H1 (cell line): ENCODE data around the gene SLC39A11. TPM values are rescaled to one million over a fixed set of nuclear protein-coding genes. Genes with fewer than 3 reads are reported as not detected.

Source experiments
- CTCF ChIA-PET: fragments of 300-600 bp; sonication (Branson Sonifier 250); formaldehyde crosslinking; loops from one replicate; lab custom pipeline; 2021; ENCODE audit not compliant: partially characterized antibody; lab: Charles Lee
- POLR2A ChIA-PET: fragments of 300-600 bp; sonication (Branson Sonifier 250); formaldehyde crosslinking; loops from one replicate; lab custom pipeline; 2021; ENCODE audit warnings: inconsistent platforms; ENCODE audit not compliant: partially characterized antibody; lab: Charles Lee
- DNase-seq, 2 experiments: peaks; one replicate each; pipeline versions ENCODE4 v3.0.0 to v3.0.0-alpha.2; 2010 to 2022; ENCODE audit warnings: low spot score in 2 of 2, low read depth in 1 of 2, mixed read lengths in 1 of 2
- FAIRE-seq: peaks from 2 replicates; lab custom pipeline; 2011; peaks lifted over from hg19 to GRCh38; lab: Jason Lieb, UNC
- H2AFZ ChIP-seq: 2 replicates; pipeline ENCODE4 v1.8.1; 2012; ENCODE audit warnings: low read length, inconsistent platforms
- H2AK5ac ChIP-seq: 2 replicates; pipeline ENCODE4 v1.6.1; 2013; ENCODE audit warnings: low read depth, low read length
- H2BK120ac ChIP-seq: replicated peaks from 2 replicates; pipeline ENCODE3; 2013; ENCODE audit warnings: low read depth, low read length, inconsistent platforms
- H2BK12ac ChIP-seq: 2 replicates; pipeline ENCODE4 v1.6.1; 2013; ENCODE audit warnings: low read depth, low read length
- H2BK15ac ChIP-seq: 2 replicates; pipeline ENCODE4 v1.6.1; 2013; ENCODE audit warnings: low read length
- H2BK20ac ChIP-seq: 2 replicates; pipeline ENCODE4 v1.6.1; 2013; ENCODE audit warnings: low read length
- H2BK5ac ChIP-seq: 2 replicates; pipeline ENCODE4 v1.6.1; 2013; ENCODE audit warnings: low read depth, low read length
- H3K14ac ChIP-seq: 2 replicates; pipeline ENCODE4 v1.6.1; 2013; ENCODE audit warnings: inconsistent platforms; ENCODE audit not compliant: insufficient read length
- H3K18ac ChIP-seq: 2 replicates; pipeline ENCODE4 v1.6.1; 2013; ENCODE audit warnings: low read length; ENCODE audit errors: extremely low read depth
- H3K23ac ChIP-seq: 2 replicates; pipeline ENCODE4 v1.6.1; 2013; ENCODE audit warnings: inconsistent platforms; ENCODE audit not compliant: insufficient read length
- H3K23me2 ChIP-seq: 2 replicates; pipeline ENCODE4 v1.6.1; 2013; ENCODE audit warnings: low read depth, low read length
- H3K27ac ChIP-seq: 2 replicates; pipeline ENCODE4 v1.6.1; 2011; ENCODE audit warnings: low read depth, low read length, inconsistent platforms
- H3K27me3 ChIP-seq, 4 experiments: replicated peaks in 1 of 4; 1 replicate in 1 of 4; 2 replicates in 3 of 4; pipeline versions ENCODE4 v1.6.1 to v1.8.1; 2011 to 2013; ENCODE audit warnings: low read length in 3 of 4, mild to moderate bottlenecking in 3 of 4, inconsistent platforms in 2 of 4, mixed read lengths in 2 of 4, moderate library complexity in 1 of 4; ENCODE audit not compliant: control insufficient read depth in 3 of 4, insufficient read depth in 3 of 4; ENCODE audit errors: extremely low read depth in 1 of 4
- H3K36me3 ChIP-seq, 4 experiments: 2 replicates each; pipeline versions ENCODE4 v1.6.1 to v1.8.1; 2011 to 2013; ENCODE audit warnings: mild to moderate bottlenecking in 4 of 4, low read length in 3 of 4, moderate library complexity in 2 of 4, control low read depth in 1 of 4, inconsistent platforms in 1 of 4; ENCODE audit not compliant: insufficient read depth in 4 of 4, control insufficient read depth in 2 of 4
- H3K4ac ChIP-seq: replicated peaks from 2 replicates; pipeline ENCODE3; 2013; ENCODE audit warnings: low read length, low read depth, mixed read lengths, inconsistent platforms; ENCODE audit not compliant: insufficient read length
- H3K4me1 ChIP-seq, 4 experiments: replicated peaks in 1 of 4; 1 replicate in 1 of 4; 2 replicates in 3 of 4; pipeline versions ENCODE4 v1.6.1 to v1.8.1; 2011 to 2013; ENCODE audit warnings: low read length in 3 of 4, inconsistent platforms in 2 of 4, mixed read lengths in 1 of 4; ENCODE audit not compliant: insufficient read depth in 4 of 4, control insufficient read depth in 3 of 4
- H3K4me2 ChIP-seq, 2 experiments: 2 replicates each; pipeline versions ENCODE4 v1.6.1 to v1.8.1; 2011 to 2013; ENCODE audit warnings: low read depth in 2 of 2, low read length in 2 of 2, control low read depth in 1 of 2, inconsistent platforms in 1 of 2, mild to moderate bottlenecking in 1 of 2; ENCODE audit not compliant: insufficient read depth in 1 of 2
- H3K4me3 ChIP-seq, 4 experiments: fragments of 200-600, 300-600 bp in 1 of 4; sonication (generic), shearing (Covaris generic), sonication (Bioruptor Twin) in 1 of 4; 2 replicates each; pipeline versions ENCODE4 v1.5.1 to v1.8.1; 2011 to 2016; ENCODE audit warnings: low read length in 4 of 4, low read depth in 3 of 4, control low read depth in 2 of 4, inconsistent platforms in 2 of 4, mild to moderate bottlenecking in 2 of 4, mixed read lengths in 1 of 4, moderate library complexity in 1 of 4; ENCODE audit not compliant: insufficient read depth in 2 of 4; ENCODE audit errors: extremely low read depth in 1 of 4
- H3K56ac ChIP-seq: replicated peaks from 2 replicates; pipeline ENCODE3; 2013; ENCODE audit warnings: low read depth, mild to moderate bottlenecking, mixed read lengths, low read length, inconsistent platforms; ENCODE audit not compliant: insufficient read length
- H3K79me1 ChIP-seq: 2 replicates; pipeline ENCODE4 v1.6.1; 2013; ENCODE audit warnings: low read depth, low read length, control low read depth
- H3K79me2 ChIP-seq, 2 experiments: 2 replicates each; pipeline versions ENCODE4 v1.6.1 to v1.8.1; 2012 to 2013; ENCODE audit warnings: low read length in 2 of 2, mild to moderate bottlenecking in 2 of 2, inconsistent platforms in 1 of 2; ENCODE audit not compliant: insufficient read depth in 2 of 2, control insufficient read depth in 1 of 2
- H3K9ac ChIP-seq, 4 experiments: replicated peaks in 1 of 4; 1 replicate in 1 of 4; 2 replicates in 3 of 4; pipeline versions ENCODE4 v1.6.1 to v1.8.1; 2011 to 2013; ENCODE audit warnings: low read depth in 3 of 4, low read length in 3 of 4, control low read depth in 2 of 4, mild to moderate bottlenecking in 2 of 4, moderate library complexity in 2 of 4, inconsistent platforms in 1 of 4; ENCODE audit errors: extremely low read depth in 1 of 4
- H3K9me3 ChIP-seq, 2 experiments: 2 replicates each; pipeline versions ENCODE4 v1.6.1 to v1.8.1; 2012 to 2013; ENCODE audit warnings: mild to moderate bottlenecking in 2 of 2, moderate library complexity in 2 of 2, control low read depth in 1 of 2, inconsistent platforms in 1 of 2, low read depth in 1 of 2, low read length in 1 of 2, mixed read lengths in 1 of 2; ENCODE audit not compliant: insufficient read depth in 2 of 2
- H4K20me1 ChIP-seq, 2 experiments: replicated peaks in 1 of 2; 2 replicates each; pipeline versions ENCODE3 to v1.8.1; 2011 to 2013; ENCODE audit warnings: inconsistent platforms in 2 of 2, low read length in 2 of 2, mild to moderate bottlenecking in 1 of 2; ENCODE audit not compliant: insufficient read depth in 2 of 2, control insufficient read depth in 1 of 2
- H4K5ac ChIP-seq: 2 replicates; pipeline ENCODE4 v1.6.1; 2013; ENCODE audit warnings: low read length, low read depth, mixed read lengths, inconsistent platforms; ENCODE audit not compliant: insufficient read length
- H4K8ac ChIP-seq: 2 replicates; pipeline ENCODE4 v1.8.0; 2013; ENCODE audit warnings: mild to moderate bottlenecking, moderate library complexity, low read length, inconsistent platforms; ENCODE audit not compliant: insufficient read depth; ENCODE audit errors: extremely low read depth
- H4K91ac ChIP-seq: replicated peaks from 2 replicates; pipeline ENCODE3; 2013; ENCODE audit warnings: low read length, mixed read lengths, inconsistent platforms; ENCODE audit not compliant: insufficient read length
- CBX8 ChIP-seq: fragments of 300-800, 300-1000 bp; sonication (generic); IDR thresholded peaks from 2 replicates; pipeline ENCODE4 v1.7.1; 2016; ENCODE audit warnings: low read depth, low read length, borderline replicate concordance
- EZH2 ChIP-seq: fragments of 200-600 bp; sonication (generic); IDR thresholded peaks from 2 replicates; pipeline ENCODE4 v1.7.1; 2012; ENCODE audit warnings: low read depth, mild to moderate bottlenecking, moderate library complexity, low read length, inconsistent platforms; ENCODE audit not compliant: severe bottlenecking
- RAD21 ChIP-seq, 2 experiments: IDR thresholded peaks in 1 of 2; conservative IDR thresholded peaks in 1 of 2; 2 replicates each; pipeline ENCODE4 v1.6.1; 2011; ENCODE audit warnings: low read depth in 2 of 2, low read length in 2 of 2, improper control_type of control experiment in 1 of 2, inconsistent platforms in 1 of 2, mild to moderate bottlenecking in 1 of 2, moderate library complexity in 1 of 2
- WGBS, 2 experiments: shearing (Covaris generic) in 1 of 2; methylation state at CpG; one replicate each; pipeline versions ENCODE4 v1.1.6 to v1.1.7; 2013 to 2015; ENCODE audit warnings: low lambda C conversion rate in 2 of 2, mixed read lengths in 2 of 2, inconsistent platforms in 1 of 2, low coverage in 1 of 2, missing lambda C conversion rate in 1 of 2; ENCODE audit not compliant: insufficient replicate concordance in 2 of 2, insufficient coverage in 1 of 2, insufficient read length in 1 of 2; ENCODE audit errors: extremely low coverage in 1 of 2, missing lambda C conversion rate in 1 of 2; 5-methylcytosine and 5-hydroxymethylcytosine counted together
- polyA plus RNA-seq, 7 experiments: library from polyadenylated mRNA; depleted of rRNA in 3 of 7; stranded (reverse) in 5 of 7; unstranded in 2 of 7; fragments of >200 nt in 5 of 7; fragments of 200-250 nt in 2 of 7; gene quantifications; 1 replicate in 5 of 7; 2 replicates in 1 of 7; 4 replicates in 1 of 7; pipeline versions ENCODE4 v1.2.1 to v1.2.3, GENCODE V29; 2011 to 2013; ENCODE audit warnings: missing spikeins in 2 of 7, mixed read lengths in 2 of 7
- total RNA-seq: library from RNA; stranded (reverse); fragmentation: NEBNext Ultra II Directional; extraction: Animal tissue kit (Norgen Biotek cat#: 25700); gene quantifications from 2 replicates; pipeline ENCODE4 v1.2.1, GENCODE V29; 2021
- TF ChIP-seq, protein P1 (sequence below), 3 experiments: IDR thresholded peaks; 1 replicate in 2 of 3; 2 replicates in 1 of 3; pipeline versions ENCODE4 v1.5.1 to v1.6.1; 2011; ENCODE audit warnings: low read length in 3 of 3, mild to moderate bottlenecking in 3 of 3, inconsistent platforms in 2 of 3, low read depth in 1 of 3, moderate library complexity in 1 of 3; ENCODE audit not compliant: insufficient read depth in 1 of 3; ENCODE audit errors: control extremely low read depth in 1 of 3

The SLC39A11 gene
- total and polyA plus RNA-seq, 2 of the 8 experiments (the other 6 are each of a cell fraction or from before 2014, with no cell fraction given): 12.2 to 19.6 TPM

DNA sequence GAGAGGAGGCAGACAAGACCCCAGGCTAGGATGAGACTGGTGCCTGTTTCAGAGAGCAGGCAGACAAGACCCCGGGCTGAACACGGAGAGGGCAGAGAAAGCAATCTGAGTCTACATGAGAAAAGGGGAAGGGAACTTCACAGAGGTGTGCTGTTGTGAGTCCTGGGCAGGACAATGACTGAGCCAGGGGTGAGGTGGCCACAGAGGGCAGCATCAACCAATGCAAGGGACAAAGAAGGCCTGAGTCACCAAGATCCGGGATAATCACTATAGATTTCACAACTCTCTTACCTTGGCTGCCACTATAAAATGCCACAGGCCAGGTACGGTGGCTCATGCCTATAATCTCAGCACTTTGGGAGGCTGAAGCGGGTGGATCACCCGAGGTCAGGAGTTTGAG lies 89.0 kb downstream of the SLC39A11 start:
- Histone ChIP-seq H3K56ac (no peak overlapping the region), H3K14ac (no peak overlapping the region), H4K20me1 (no peaks in the 10 kb centered on the region), H3K18ac (no peak overlapping the region), H3K9ac (no peak overlapping the region), H3K79me2 (no peaks in the 10 kb centered on the region), H2AK5ac (no peak overlapping the region), H3K4ac (no peak overlapping the region), H4K91ac (no peak overlapping the region), H2BK15ac (no peak overlapping the region), H3K4me2 (no peak overlapping the region), H3K9me3 (no peaks in the 10 kb centered on the region), H3K23ac (no peak overlapping the region), H4K8ac (no peak overlapping the region), H3K79me1 (no peaks in the 10 kb centered on the region; the same call in 1 of the 2 replicates), H3K27ac (no peak overlapping the region), H2BK120ac (no peak overlapping the region), H2BK20ac (no peak overlapping the region), H3K36me3 (no peaks in the 10 kb centered on the region), H2BK12ac (no peak overlapping the region), H3K4me1 (peaks cover 0 to 2% (median 0%) of the 10 kb centered on the region in 4 experiments; a peak in 2 of 7 replicates), H3K23me2 (no peaks in the 10 kb centered on the region; the same call in 1 of the 2 replicates), H3K4me3 (no peak overlapping the region)
- 79% methylated on average over 6 of the region's 6 CpGs; no CpG with 5 or more reads in 1 of the 2 experiments for WGBS, 2 experiments
- no peak for FAIRE-seq
- POLR2A ChIA-PET: no interaction called here
- TF ChIP-seq RAD21 (IDR thresholded peaks at IDR 0.05 in 1 of 2, conservative IDR thresholded peaks at IDR 0.05 in 1 of 2; ENCODE audit: low read depth in 2 of 2, low read length in 2 of 2) (peak in 1 of 2 experiments; percentile 37; a peak in 1 of 4 replicates), CBX8 (no peak), EZH2 (no peak)
- TF ChIP-seq, protein P1, sequence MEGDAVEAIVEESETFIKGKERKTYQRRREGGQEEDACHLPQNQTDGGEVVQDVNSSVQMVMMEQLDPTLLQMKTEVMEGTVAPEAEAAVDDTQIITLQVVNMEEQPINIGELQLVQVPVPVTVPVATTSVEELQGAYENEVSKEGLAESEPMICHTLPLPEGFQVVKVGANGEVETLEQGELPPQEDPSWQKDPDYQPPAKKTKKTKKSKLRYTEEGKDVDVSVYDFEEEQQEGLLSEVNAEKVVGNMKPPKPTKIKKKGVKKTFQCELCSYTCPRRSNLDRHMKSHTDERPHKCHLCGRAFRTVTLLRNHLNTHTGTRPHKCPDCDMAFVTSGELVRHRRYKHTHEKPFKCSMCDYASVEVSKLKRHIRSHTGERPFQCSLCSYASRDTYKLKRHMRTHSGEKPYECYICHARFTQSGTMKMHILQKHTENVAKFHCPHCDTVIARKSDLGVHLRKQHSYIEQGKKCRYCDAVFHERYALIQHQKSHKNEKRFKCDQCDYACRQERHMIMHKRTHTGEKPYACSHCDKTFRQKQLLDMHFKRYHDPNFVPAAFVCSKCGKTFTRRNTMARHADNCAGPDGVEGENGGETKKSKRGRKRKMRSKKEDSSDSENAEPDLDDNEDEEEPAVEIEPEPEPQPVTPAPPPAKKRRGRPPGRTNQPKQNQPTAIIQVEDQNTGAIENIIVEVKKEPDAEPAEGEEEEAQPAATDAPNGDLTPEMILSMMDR (IDR thresholded peaks at IDR 0.05; ENCODE audit: control extremely low read depth in 1 of 3, insufficient read depth in 1 of 3, low read depth in 1 of 3, low read length in 3 of 3): peak in 2 of 3 experiments; percentile 9 to 12; a peak in 1 of 4 replicates
- TF ChIP-seq, all 59 proteins: peak for 2
- Histone ChIP-seq H2BK5ac (no peak overlapping the region), H4K5ac (no peak overlapping the region), H2AFZ (no peak overlapping the region), H3K27me3 (no peaks in the 10 kb centered on the region)
- no peak for DNase-seq
- CTCF ChIA-PET: interaction anchor here (1.0 to 1.3 kb wide), 2 partner anchors 154 to 161 kb away, joined by 3 to 4 read pairs; partner anchors contain the start of gene SSTR2
